ENCODE data around the gene ZNF566. TPM values are rescaled to one million over a fixed set of nuclear protein-coding genes. Genes with fewer than 3 reads are reported as not detected.
A peak's percentile ranks its signal among the peaks of the same experiment; 100 is the strongest.

The ZNF566 gene
- total and polyA plus RNA-seq, 2 of the 13 experiments (the other 11 are each of a cell fraction or from before 2014, with no cell fraction given): 4.8 to 13.7 TPM

DNA sequence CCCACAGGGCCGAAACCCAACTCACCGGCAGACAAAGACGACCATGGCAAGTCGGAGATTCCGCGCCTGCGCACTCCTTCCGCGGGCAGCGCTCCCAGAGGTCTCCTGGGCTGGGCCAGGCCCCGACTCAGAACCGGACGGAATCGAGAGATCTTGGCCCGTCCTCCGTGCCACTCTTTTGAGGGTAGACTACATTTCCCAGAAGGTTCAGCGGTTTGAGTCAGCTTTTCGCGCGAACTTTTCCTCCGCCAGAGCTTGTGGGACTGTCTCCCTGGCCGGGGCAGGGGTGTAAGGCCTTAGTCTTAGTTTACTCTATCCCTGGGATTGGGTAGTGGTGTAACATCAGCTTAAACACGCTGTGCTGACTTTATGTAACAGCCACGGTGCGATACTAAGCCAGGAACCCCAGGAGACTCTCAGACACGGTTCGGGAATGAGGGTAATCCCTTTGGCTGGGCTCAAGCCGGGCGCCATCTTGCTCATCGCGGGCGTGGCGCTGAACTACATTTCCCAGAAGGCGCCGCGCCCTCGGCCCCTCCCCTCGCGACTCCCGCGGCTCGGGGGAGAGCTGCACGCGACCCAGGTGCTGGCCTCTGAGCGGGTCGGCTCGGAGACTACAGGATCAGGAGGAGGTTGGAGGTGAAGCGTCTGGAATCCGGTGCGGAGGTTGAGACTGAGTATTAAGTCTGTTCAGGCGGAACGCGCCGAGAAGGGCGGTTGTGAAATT lies 39.0 kb upstream of the ZNF566 start, which contains the start of gene ZNF260 (continued):
- TF ChIP-seq SETDB1 (CRISPR knock-in tag; IDR thresholded peaks at IDR 0.05; ENCODE audit: borderline replicate concordance) (no peak), SOX5 (CRISPR knock-in tag; IDR thresholded peaks at IDR 0.05; ENCODE audit: borderline replicate concordance) (no peak), HIVEP1 (CRISPR knock-in tag; IDR thresholded peaks at IDR 0.05) (peak; percentile 82), KDM4B (CRISPR knock-in tag; IDR thresholded peaks at IDR 0.05) (no peak), ZNF792 (CRISPR knock-in tag; IDR thresholded peaks at IDR 0.05) (no peak), HDAC1 (CRISPR knock-in tag; IDR thresholded peaks at IDR 0.05) (peak; percentile 79), ZNF724P (CRISPR knock-in tag; IDR thresholded peaks at IDR 0.05; ENCODE audit: borderline replicate concordance) (peak; percentile 73; the same call in 1 of the 2 replicates), ZFY (CRISPR knock-in tag; IDR thresholded peaks at IDR 0.05) (peak; percentile 99), ZNF773 (CRISPR knock-in tag; IDR thresholded peaks at IDR 0.05; ENCODE audit: borderline replicate concordance) (peak; percentile 83; the same call in 1 of the 2 replicates), ZNF468 (CRISPR knock-in tag; IDR thresholded peaks at IDR 0.05) (no peak), ZMYM2 (CRISPR knock-in tag; IDR thresholded peaks at IDR 0.05) (no peak), NR1H2 (CRISPR knock-in tag; IDR thresholded peaks at IDR 0.05; ENCODE audit: borderline replicate concordance, low read depth) (no peak), ZFYVE20 (CRISPR knock-in tag; IDR thresholded peaks at IDR 0.05; ENCODE audit: borderline replicate concordance, low read depth) (peak; percentile 5; the same call in 1 of the 2 replicates), HNRNPH1 (optimal IDR thresholded peaks at IDR 0.05; ENCODE audit: low read depth, low read length) (no peak), ZNF713 (CRISPR knock-in tag; IDR thresholded peaks at IDR 0.05) (no peak)
- TF ChIP-seq, protein P1, sequence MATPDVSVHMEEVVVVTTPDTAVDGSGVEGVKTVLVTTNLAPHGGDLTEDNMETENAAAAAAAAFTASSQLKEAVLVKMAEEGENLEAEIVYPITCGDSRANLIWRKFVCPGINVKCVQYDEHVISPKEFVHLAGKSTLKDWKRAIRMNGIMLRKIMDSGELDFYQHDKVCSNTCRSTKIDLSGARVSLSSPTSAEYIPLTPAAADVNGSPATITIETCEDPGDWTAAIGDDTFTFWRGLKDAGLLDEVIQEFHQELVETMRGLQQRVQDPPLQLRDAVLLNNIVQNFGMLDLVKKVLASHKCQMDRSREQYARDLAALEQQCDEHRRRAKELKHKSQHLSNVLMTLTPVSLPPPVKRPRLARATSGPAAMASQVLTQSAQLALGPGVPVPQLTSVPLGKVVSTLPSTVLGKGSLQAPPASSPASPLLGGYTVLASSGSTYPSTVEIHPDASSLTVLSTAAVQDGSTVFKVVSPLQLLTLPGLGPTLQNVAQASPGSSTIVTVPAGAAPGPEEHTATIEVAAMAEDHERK (CRISPR knock-in tag; IDR thresholded peaks at IDR 0.05; ENCODE audit: low read depth): no peak
- TF ChIP-seq, protein P2, sequence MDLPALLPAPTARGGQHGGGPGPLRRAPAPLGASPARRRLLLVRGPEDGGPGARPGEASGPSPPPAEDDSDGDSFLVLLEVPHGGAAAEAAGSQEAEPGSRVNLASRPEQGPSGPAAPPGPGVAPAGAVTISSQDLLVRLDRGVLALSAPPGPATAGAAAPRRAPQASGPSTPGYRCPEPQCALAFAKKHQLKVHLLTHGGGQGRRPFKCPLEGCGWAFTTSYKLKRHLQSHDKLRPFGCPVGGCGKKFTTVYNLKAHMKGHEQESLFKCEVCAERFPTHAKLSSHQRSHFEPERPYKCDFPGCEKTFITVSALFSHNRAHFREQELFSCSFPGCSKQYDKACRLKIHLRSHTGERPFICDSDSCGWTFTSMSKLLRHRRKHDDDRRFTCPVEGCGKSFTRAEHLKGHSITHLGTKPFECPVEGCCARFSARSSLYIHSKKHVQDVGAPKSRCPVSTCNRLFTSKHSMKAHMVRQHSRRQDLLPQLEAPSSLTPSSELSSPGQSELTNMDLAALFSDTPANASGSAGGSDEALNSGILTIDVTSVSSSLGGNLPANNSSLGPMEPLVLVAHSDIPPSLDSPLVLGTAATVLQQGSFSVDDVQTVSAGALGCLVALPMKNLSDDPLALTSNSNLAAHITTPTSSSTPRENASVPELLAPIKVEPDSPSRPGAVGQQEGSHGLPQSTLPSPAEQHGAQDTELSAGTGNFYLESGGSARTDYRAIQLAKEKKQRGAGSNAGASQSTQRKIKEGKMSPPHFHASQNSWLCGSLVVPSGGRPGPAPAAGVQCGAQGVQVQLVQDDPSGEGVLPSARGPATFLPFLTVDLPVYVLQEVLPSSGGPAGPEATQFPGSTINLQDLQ (CRISPR knock-in tag; IDR thresholded peaks at IDR 0.05): no peak
- TF ChIP-seq, protein P3, sequence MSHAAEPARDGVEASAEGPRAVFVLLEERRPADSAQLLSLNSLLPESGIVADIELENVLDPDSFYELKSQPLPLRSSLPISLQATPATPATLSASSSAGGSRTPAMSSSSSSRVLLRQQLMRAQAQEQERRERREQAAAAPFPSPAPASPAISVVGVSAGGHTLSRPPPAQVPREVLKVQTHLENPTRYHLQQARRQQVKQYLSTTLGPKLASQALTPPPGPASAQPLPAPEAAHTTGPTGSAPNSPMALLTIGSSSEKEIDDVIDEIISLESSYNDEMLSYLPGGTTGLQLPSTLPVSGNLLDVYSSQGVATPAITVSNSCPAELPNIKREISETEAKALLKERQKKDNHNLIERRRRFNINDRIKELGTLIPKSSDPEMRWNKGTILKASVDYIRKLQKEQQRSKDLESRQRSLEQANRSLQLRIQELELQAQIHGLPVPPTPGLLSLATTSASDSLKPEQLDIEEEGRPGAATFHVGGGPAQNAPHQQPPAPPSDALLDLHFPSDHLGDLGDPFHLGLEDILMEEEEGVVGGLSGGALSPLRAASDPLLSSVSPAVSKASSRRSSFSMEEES (CRISPR knock-in tag; IDR thresholded peaks at IDR 0.05): no peak
- TF ChIP-seq, protein P4, sequence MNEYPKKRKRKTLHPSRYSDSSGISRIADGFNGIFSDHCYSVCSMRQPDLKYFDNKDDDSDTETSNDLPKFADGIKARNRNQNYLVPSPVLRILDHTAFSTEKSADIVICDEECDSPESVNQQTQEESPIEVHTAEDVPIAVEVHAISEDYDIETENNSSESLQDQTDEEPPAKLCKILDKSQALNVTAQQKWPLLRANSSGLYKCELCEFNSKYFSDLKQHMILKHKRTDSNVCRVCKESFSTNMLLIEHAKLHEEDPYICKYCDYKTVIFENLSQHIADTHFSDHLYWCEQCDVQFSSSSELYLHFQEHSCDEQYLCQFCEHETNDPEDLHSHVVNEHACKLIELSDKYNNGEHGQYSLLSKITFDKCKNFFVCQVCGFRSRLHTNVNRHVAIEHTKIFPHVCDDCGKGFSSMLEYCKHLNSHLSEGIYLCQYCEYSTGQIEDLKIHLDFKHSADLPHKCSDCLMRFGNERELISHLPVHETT (CRISPR knock-in tag; conservative IDR thresholded peaks at IDR 0.05): no peak
- TF ChIP-seq, protein P5, sequence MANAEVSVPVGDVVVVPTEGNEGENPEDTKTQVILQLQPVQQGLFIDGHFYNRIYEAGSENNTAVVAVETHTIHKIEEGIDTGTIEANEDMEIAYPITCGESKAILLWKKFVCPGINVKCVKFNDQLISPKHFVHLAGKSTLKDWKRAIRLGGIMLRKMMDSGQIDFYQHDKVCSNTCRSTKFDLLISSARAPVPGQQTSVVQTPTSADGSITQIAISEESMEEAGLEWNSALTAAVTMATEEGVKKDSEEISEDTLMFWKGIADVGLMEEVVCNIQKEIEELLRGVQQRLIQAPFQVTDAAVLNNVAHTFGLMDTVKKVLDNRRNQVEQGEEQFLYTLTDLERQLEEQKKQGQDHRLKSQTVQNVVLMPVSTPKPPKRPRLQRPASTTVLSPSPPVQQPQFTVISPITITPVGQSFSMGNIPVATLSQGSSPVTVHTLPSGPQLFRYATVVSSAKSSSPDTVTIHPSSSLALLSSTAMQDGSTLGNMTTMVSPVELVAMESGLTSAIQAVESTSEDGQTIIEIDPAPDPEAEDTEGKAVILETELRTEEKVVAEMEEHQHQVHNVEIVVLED (CRISPR knock-in tag; IDR thresholded peaks at IDR 0.05; ENCODE audit: borderline replicate concordance): peak; percentile 80
